Neural progenitor cell (in vitro differentiated cells): ENCODE results near the gene RASGRF1.

Experiments
- CTCF ChIP-seq: fragments of 200-600 bp; sonication (generic); IDR thresholded peaks from 2 replicates; pipeline ENCODE4 v1.5.1; 2017; ENCODE audit warnings: antibody characterized with exemption, mild to moderate bottlenecking
- EZH2 ChIP-seq: fragments of 200-600 bp; sonication (generic); IDR thresholded peaks from 2 replicates; pipeline ENCODE4 v1.6.1; 2017; ENCODE audit warnings: antibody characterized with exemption, mild to moderate bottlenecking, moderate library complexity

GRCh38 chr15:78915341-78916087, 175.1 kb downstream of the RASGRF1 start:
- TF ChIP-seq CTCF = no peak
- TF ChIP-seq EZH2 = no peak
